Esophagus muscularis mucosa (tissue), 3 donors: ENCODE measurements around the gene RFC5.

Experiments used
- POLR2AphosphoS5 ChIP-seq, 2 donors: sonication (generic); formaldehyde crosslinking; IDR thresholded peaks; one replicate each; pipeline ENCODE4 v1.6.1; 2017; ENCODE audit warnings: antibody characterized with exemption in 2 of 2
- TF ChIP-seq, protein P1 (sequence below), 3 experiments: fragments of 200-600 bp in 2 of 3; fragments of 450-650 bp in 1 of 3; sonication (generic) in 2 of 3; IDR thresholded peaks; one replicate each; pipeline ENCODE4 v1.5.1; 2017 to 2019; ENCODE audit warnings: antibody characterized with exemption in 3 of 3, mild to moderate bottlenecking in 2 of 3, moderate library complexity in 1 of 3

DNA sequence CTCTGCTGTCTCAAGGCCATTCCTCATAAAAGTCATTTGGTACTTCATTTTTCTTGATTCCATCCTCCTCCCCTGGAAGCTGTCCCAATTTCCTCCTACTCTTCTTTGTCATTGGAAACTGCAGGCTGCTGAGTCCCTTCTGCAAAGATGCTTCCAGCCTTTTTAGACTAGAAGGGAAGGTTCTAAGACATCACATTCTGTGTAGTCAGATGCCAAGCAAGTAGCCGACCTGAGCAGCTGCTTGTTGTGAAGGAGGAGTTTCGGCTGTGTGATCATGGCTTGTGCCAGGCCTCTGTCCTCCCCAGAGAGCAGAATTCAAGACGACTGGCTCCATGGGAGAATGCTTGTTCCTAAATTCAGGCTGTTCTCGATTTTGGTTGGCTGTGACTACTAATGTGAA, 8.7 kb downstream of the RFC5 start:
- no peak for TF ChIP-seq POLR2AphosphoS5 (IDR thresholded peaks at IDR 0.05)
- TF ChIP-seq, protein P1, sequence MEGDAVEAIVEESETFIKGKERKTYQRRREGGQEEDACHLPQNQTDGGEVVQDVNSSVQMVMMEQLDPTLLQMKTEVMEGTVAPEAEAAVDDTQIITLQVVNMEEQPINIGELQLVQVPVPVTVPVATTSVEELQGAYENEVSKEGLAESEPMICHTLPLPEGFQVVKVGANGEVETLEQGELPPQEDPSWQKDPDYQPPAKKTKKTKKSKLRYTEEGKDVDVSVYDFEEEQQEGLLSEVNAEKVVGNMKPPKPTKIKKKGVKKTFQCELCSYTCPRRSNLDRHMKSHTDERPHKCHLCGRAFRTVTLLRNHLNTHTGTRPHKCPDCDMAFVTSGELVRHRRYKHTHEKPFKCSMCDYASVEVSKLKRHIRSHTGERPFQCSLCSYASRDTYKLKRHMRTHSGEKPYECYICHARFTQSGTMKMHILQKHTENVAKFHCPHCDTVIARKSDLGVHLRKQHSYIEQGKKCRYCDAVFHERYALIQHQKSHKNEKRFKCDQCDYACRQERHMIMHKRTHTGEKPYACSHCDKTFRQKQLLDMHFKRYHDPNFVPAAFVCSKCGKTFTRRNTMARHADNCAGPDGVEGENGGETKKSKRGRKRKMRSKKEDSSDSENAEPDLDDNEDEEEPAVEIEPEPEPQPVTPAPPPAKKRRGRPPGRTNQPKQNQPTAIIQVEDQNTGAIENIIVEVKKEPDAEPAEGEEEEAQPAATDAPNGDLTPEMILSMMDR (IDR thresholded peaks at IDR 0.05) = no peak
